T-helper 1 cell treated with Interleukin-12 subunit alpha and Interleukin-12 subunit beta and Interleukin-4 antibody, amounts not matched to agents 30 μg/mL and 1 μg/mL, for 36 hours (primary cell): ENCODE data around the gene ZNF576.
"Not testable (repeated sequence)": the region's sequence is repeated elsewhere in the genome, so short reads cannot be mapped to it uniquely, and the experiment has no call there.

ENCODE experiments used
- H3K27ac Mint-ChIP-seq: one replicate; pipeline ENCODE4 v1.8.0; 2021; ENCODE audit warnings: mild to moderate bottlenecking, mixed read lengths
- H3K27me3 Mint-ChIP-seq: one replicate; pipeline ENCODE4 v1.8.0; 2021; ENCODE audit warnings: low read depth, mixed read lengths
- H3K36me3 Mint-ChIP-seq: one replicate; pipeline ENCODE4 v1.8.0; 2021; ENCODE audit warnings: low read depth, mixed read lengths
- H3K4me1 Mint-ChIP-seq: one replicate; pipeline ENCODE4 v1.8.0; 2021; ENCODE audit warnings: low read depth, mixed read lengths
- H3K4me3 Mint-ChIP-seq: one replicate; pipeline ENCODE4 v1.8.0; 2021; ENCODE audit warnings: mild to moderate bottlenecking, moderate library complexity, mixed read lengths
- H3K9me3 Mint-ChIP-seq: one replicate; pipeline ENCODE4 v1.8.0; 2021; ENCODE audit warnings: mixed read lengths

Gene ZNF576

DNA sequence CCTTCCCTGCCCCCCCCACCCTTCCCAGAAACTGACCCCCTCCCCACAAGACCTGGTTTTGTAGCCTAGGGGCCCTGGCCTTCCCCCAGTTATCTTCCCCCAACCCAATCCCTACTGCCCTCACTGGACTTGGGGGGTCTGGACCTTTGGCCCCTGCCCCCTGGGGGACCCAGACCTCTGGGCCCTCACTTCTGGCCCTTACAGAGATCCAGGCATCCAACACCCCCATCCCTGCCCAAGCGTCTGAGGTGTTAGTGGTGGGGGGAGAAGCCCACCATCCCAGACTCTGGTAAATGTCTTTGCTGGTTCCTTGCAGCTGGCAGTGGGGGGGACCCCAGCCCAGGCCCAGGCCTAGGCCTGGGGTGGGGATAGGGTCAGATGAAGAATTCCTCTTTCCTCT, 26.6 kb downstream of the ZNF576 start:
- H3K27ac Mint-ChIP-seq = no peak overlapping the region
- no peaks in the 10 kb centered on the region for H3K36me3 Mint-ChIP-seq
- no peak overlapping the region for H3K4me3 Mint-ChIP-seq
- peaks cover 21% of the 10 kb centered on the region for H3K4me1 Mint-ChIP-seq
- H3K27me3 Mint-ChIP-seq = no peaks in the 10 kb centered on the region
- no peaks in the 10 kb centered on the region for H3K9me3 Mint-ChIP-seq

DNA sequence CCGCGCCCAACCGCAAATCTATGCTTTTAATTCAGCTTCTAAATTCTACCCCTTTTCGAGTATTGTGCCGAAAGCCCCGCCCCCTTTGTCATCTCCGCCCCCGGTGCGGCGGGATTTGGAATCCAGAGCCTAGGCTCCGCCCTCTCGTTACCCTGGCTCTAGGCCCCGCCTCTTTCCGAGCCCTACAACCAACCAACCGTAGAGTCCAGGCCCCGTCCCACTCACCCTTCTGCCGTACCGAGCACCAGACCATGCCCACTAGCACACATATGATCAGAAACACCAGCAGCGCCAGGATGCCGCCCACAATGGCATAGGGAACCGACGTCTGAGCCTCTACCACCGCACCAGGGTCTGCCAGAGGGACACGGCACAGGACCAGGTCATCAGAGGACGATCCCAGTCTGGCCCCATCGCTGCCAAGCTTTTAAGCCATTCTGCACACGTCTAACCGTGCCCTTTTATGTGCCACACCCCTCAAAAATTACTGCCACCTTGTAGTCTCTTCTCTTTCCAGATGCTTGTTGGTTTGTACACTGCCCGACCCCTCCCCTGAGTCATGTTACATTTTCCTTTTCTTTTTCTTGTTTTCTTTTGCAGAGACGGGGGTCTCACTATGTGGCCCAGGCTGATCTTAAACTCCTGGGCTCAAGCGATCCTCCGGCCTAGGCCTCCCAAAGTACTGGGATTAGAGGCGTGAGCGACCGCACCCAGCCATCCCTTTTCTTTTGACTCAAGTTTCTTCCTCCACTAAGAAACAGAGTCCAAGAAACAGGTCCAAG, 27.7 kb downstream of the ZNF576 start:
- Mint-ChIP-seq H3K9me3 (no peaks in the 10 kb centered on the region), H3K27ac (no peak overlapping the region), H3K36me3 (no peaks in the 10 kb centered on the region), H3K27me3 (no peaks in the 10 kb centered on the region), H3K4me3 (no peak overlapping the region), H3K4me1 (peaks cover 16% of the 10 kb centered on the region)

DNA sequence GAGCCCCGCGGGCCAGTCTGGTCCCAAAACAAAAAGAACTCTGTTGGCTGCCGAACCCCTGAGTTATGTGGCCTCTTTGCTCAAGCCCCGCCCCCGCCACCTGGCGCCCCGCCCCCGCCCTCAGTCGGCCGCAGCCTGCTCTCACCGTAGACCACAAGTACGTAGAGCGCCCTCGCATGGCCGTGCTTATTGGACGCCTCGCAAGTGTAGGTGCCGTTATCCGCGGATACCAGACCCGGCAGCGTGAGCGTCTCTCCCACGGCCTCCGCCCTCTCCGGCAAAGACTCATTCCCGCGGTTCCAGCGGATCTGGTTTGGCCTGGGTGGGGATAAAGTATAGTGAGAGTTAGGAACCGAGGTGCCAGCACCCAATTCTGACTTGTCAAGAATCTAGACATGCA, 28.5 kb downstream of the ZNF576 start:
- Mint-ChIP-seq H3K27ac (no peak overlapping the region), H3K4me3 (no peak overlapping the region), H3K4me1 (peaks cover 15% of the 10 kb centered on the region), H3K9me3 (no peaks in the 10 kb centered on the region), H3K36me3 (no peaks in the 10 kb centered on the region), H3K27me3 (no peaks in the 10 kb centered on the region)

DNA sequence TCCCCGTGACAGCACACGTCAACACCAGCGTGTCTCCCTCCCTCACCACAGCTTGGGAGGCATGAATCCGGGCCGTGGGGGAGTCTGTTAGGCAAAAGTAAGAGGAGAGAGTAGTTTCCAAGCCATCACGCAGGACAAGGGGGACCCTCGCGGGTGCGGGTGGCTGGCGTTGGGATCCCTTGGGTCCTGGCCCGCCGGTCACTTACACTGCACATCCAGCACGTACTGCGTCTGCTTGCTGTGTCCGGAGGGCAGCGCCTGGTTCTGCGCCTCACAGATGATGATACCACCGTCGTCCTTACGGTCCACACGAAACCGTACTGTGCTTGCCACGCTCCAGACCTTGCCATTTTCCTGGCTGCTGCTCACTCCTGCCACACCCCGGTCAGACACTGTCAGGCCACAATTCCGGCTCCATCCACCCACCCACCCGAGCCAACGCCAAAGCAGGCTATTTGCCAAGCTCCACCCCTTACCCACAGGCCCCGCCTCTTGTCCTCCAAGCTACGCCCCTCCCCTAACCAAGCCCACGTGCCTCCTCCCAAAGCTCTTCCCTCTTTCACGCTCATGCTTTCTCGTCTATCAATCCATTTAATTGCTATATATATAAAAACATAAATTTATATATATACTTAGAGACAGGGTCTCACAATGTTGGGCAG, 29.7 kb downstream of the ZNF576 start:
- H3K4me1 Mint-ChIP-seq = peaks cover 8% of the 10 kb centered on the region
- H3K36me3 Mint-ChIP-seq = no peaks in the 10 kb centered on the region
- H3K4me3 Mint-ChIP-seq = no peak overlapping the region

DNA sequence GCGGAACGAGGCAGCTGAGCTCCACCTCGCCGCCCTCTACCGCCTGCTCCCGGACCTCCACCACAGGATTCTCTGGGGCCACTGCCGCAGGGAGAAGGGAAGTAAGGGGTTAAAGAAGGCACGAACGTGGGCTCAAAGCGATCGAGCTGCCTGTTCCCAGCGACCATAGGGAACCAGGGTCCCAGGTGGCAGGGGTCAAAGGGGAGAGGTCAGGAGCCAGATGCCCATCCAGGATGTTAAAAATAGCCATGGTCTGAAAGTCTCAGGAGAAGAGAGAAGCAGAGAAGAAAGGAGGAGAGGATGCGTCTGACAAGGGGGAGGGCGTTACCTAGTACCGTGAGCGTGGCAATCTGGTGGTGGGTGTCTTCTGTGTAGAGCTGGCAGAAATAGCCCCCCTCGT, 30.4 kb downstream of the ZNF576 start:
- no peak overlapping the region for H3K4me3 Mint-ChIP-seq
- H3K4me1 Mint-ChIP-seq = peaks cover 8% of the 10 kb centered on the region
- peaks cover 2% of the 10 kb centered on the region for H3K27me3 Mint-ChIP-seq
- no peaks in the 10 kb centered on the region for H3K36me3 Mint-ChIP-seq
- no peaks in the 10 kb centered on the region for H3K9me3 Mint-ChIP-seq
- H3K27ac Mint-ChIP-seq = no peak overlapping the region

More for the DNA sequence above, 29.7 kb downstream of the ZNF576 start:
- Mint-ChIP-seq H3K27me3 (no peaks in the 10 kb centered on the region), H3K27ac (no peak overlapping the region), H3K9me3 (no peaks in the 10 kb centered on the region)

DNA sequence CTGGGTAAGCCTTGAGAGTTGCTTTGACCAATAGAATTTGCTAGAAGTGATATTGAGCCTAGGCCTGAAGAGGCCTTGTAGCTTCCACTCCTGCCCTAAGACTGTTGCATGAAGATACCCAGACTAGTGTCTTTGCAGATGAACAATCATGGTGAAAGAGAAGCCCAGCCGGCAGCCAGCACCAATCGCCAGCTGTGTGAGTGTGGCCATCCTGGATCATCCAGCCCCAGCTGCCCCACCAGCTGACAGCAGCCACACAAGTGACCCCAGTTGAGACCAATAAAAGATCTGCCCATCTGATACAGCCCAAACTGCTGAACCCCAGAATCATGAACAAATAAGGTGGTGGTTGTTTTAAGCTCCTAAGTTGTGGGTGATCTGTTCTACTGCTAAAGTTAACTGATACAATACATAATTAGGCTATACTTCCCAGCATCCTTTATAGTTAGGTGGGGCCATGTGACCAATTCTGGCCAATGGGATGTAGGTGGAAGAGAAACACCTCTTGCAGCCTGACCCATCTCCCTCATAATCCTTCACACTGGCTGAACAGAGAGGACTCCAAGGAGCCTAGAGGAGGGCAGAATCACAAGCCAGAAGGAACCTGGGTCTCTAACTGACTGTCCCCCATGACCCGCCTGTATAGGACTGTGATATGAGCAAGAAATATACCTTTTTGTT, 32.4 kb downstream of the ZNF576 start:
- no peak overlapping the region for H3K27ac Mint-ChIP-seq
- no peaks in the 10 kb centered on the region for H3K36me3 Mint-ChIP-seq
- no peak overlapping the region for H3K4me3 Mint-ChIP-seq
- peaks cover 15% of the 10 kb centered on the region for H3K27me3 Mint-ChIP-seq
- peaks cover 8% of the 10 kb centered on the region for H3K4me1 Mint-ChIP-seq
- H3K9me3 Mint-ChIP-seq = no peaks in the 10 kb centered on the region

DNA sequence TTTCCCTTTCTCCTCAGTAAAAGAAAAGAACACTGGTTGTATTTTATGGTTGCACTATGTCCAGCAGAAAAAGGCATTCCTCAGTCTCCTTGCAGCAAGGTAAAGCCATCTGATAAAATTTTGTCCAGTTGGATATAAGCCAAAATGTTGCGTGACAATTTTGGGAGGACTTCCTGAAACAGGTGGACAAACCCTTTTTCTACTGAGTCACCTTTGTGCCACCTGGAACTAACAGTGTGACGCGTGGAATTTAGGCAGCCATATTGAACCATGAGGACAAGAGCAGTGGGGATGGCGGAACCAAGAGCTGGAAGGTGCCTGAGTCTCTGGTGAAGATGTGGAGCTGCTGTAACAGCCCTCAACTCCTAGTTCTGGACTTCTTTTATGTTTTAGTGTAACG, 35.1 kb downstream of the ZNF576 start:
- Mint-ChIP-seq H3K4me3 (no peak overlapping the region), H3K9me3 (no peaks in the 10 kb centered on the region), H3K4me1 (peaks cover 3% of the 10 kb centered on the region), H3K27ac (no peak overlapping the region), H3K36me3 (no peaks in the 10 kb centered on the region), H3K27me3 (peaks cover 15% of the 10 kb centered on the region)

DNA sequence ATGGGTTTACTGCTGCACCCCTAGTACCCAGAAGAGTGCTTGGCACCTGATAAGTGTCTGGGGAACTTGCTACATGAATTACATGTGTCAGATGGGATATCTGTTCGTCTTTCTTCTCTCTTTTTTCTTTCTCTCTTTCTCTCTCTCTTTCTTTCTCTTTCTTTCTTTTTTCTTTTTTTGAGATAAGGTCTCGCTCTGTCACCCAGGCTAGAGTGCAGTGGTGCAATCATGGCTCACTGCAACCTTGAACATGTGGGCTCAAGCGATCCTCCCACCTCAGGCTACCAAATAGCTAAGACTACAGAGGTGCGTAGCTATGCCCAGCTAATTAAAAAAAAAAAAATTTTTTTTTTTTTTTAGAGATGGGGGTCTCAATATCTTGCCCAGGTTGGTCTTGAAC, 37.1 kb downstream of the ZNF576 start:
- Mint-ChIP-seq H3K4me1 (no peaks in the 10 kb centered on the region), H3K27ac (no peak overlapping the region), H3K36me3 (no peaks in the 10 kb centered on the region), H3K27me3 (peaks cover 33% of the 10 kb centered on the region), H3K9me3 (no peaks in the 10 kb centered on the region), H3K4me3 (no peak overlapping the region)

DNA sequence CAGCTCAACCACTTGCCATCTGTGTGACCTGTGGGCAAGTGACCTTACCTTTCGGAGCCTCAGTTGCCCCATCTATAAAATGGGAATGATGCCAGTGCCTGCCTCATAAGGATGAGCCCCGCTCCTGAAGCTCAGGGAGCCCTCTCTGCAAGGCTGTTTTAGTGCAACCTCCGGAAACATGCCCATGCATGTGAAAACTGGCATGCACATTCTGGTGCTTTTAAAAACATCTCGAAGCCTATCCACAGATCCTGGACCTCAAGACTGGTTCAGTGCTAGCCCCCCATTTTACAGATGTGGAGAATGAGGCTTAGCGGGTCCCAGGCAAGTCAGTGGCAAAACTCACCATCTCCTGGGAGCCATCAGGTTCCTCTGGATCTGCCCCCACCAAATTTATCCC, 37.7 kb downstream of the ZNF576 start:
- Mint-ChIP-seq H3K27me3 (peaks cover 38% of the 10 kb centered on the region), H3K9me3 (no peaks in the 10 kb centered on the region), H3K4me1 (peaks cover 4% of the 10 kb centered on the region), H3K36me3 (peaks cover 4% of the 10 kb centered on the region), H3K4me3 (no peak overlapping the region), H3K27ac (no peak overlapping the region)

DNA sequence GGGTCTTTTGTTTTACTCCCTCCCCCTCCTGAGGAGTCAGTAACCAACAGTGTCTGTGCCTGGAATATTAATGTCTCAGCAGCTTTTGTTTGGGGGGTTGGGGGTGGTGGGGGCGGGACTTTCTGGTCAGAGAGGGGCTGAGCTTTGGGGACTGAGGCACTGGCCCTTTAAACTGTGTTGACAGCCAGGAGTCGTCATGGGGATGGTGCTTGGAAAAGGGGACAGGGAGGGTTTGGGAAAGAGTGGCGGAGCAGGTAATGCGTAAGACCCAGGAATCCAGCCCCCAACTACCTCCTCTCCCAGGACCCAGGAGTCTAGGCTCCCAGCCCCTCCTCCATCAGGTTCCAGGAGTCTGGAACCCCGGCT, 38.1 kb downstream of the ZNF576 start:
- peaks cover 4% of the 10 kb centered on the region for H3K36me3 Mint-ChIP-seq
- H3K27ac Mint-ChIP-seq = no peak overlapping the region
- H3K9me3 Mint-ChIP-seq = no peaks in the 10 kb centered on the region
- no peak overlapping the region for H3K4me3 Mint-ChIP-seq
- H3K4me1 Mint-ChIP-seq = peaks cover 6% of the 10 kb centered on the region
- H3K27me3 Mint-ChIP-seq = peaks cover 41% of the 10 kb centered on the region

DNA sequence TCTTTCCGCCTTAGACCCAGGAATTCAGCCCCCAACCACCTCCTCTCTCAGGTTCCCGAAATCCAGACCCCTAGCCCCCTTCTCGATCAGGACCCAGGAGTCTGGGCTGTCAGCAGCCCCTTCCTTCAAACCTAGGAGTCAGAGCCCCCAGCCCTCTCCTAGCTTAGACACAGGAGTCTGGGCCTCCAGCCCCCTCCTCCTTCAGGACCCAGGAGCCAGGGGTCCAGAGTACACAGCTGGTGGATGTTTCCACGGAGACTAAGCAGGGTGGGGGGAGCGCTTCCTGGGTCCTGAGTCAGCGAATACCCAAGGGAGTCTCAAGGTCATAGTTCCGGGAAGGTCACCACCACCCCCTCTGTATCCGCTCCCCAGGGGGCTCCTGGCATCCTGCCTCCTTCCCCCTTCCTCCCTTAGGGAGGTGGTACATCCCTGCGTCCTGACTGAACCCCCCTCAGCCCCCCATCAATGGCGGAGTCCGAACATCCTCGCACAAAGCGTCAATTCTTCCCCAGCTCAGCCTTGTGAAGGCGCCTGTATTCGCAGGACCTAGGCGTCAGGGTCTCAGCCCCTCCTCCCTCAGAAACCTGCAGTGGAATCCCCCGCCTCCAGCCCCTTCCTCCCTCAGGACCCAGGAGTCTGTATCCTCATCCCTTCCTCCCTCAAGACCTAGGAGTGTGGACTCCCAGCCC, 38.6 kb downstream of the ZNF576 start:
- peaks cover 42% of the 10 kb centered on the region for H3K27me3 Mint-ChIP-seq
- H3K4me3 Mint-ChIP-seq = no peak overlapping the region
- H3K36me3 Mint-ChIP-seq = peaks cover 4% of the 10 kb centered on the region
- peaks cover 6% of the 10 kb centered on the region for H3K4me1 Mint-ChIP-seq
- no peak overlapping the region for H3K27ac Mint-ChIP-seq
- H3K9me3 Mint-ChIP-seq = no peaks in the 10 kb centered on the region

DNA sequence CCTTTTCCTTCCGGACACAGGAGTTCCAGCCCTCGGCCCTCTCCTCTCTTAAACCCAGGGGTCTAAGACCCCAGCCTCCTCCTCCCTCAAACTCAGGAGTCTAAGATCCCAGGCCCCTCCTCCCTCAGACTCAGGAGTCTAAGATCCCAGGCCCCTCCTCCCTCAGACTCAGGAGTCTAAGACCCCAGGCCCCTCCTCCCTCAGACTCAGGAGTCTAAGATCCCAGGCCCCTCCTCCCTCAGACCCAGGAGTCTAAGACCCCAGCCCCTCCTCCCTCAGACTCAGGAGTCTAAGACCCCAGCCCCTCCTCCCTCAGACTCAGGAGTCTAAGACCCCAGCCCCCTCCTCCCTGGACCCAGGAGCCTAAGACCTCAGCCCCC, 39.2 kb downstream of the ZNF576 start:
- H3K4me1 Mint-ChIP-seq, H3K9me3 Mint-ChIP-seq, H3K4me3 Mint-ChIP-seq, H3K27ac Mint-ChIP-seq, H3K36me3 Mint-ChIP-seq: not testable (repeated sequence)
- H3K27me3 Mint-ChIP-seq = peaks cover 48% of the 10 kb centered on the region

DNA sequence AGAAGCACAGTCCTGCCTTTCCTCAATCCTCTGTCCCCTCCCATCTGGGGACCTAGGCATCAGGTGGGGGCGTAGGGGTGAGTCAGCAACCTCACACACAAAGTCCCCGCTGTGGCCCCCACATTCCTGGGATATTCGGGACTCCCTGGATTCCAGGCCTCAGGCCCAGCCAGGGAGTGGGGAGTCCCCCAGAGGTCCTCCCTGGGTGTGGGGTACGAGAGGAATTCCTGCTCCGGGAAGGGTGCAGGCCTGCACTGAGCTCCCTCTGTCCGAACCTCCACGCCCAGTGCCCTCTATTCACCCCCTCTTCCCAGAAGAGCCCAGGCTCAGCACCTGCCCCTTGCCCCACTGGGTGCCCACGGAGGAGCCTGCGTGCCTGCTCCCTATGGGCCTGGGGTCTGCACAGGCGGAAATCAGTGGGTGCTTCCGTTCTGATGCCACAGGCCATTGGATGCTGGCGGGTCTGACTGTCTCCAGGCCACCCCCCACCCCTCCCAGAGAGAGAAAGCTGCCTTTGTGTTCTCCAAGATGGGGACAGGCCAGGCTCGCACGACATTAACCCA, 39.8 kb downstream of the ZNF576 start:
- Mint-ChIP-seq H3K4me1 (peaks cover 10% of the 10 kb centered on the region), H3K4me3 (no peak overlapping the region), H3K27ac (no peak overlapping the region), H3K9me3 (no peaks in the 10 kb centered on the region), H3K27me3 (peaks cover 52% of the 10 kb centered on the region), H3K36me3 (peaks cover 4% of the 10 kb centered on the region)

DNA sequence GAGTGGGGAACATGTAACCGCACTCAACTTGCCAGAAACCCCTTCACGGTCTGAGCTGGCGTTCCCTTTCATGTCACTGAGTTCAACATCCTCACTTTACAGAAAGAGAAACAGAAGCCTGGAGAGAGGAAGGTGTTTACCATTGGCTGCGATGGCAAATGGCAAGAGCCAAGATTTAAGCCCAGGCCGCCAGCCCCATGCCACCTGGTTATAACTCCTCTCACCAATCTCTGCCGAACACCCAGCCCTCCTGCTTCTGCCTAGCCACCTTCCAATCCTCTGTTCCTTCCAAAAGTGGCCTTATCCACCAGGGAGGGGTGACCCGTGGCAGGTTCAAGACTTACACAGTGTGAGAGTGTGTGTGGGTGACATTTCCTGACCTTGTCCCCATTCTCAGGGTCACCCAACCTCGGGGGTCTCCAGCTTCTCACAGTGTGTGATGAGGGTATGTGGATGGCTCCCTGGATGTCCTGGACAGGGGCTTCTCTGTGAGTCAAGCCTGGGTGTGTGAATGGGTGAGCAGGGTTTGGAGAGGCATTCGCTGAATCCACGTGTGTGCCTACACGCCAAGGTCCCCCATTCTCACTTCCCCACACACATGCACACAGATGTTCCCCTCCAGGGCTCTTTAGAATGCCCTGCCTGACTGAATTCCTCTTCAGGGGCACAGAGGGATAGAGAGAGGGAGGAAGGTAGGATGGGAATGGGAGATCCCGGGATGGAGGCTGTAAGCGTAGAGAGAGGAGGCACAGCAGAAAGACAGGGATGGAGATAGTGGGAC, 42.0 kb downstream of the ZNF576 start:
- H3K27ac Mint-ChIP-seq = no peak overlapping the region
- H3K9me3 Mint-ChIP-seq = no peaks in the 10 kb centered on the region
- peaks cover 4% of the 10 kb centered on the region for H3K36me3 Mint-ChIP-seq
- peaks cover 47% of the 10 kb centered on the region for H3K27me3 Mint-ChIP-seq
- peaks cover 10% of the 10 kb centered on the region for H3K4me1 Mint-ChIP-seq
- H3K4me3 Mint-ChIP-seq = peak overlapping the region; percentile 89
